ENCODE results near the gene CLCF1. TPM values are rescaled to one million over a fixed set of nuclear protein-coding genes. Genes with fewer than 3 reads are reported as not detected.

The CLCF1 gene
- polyA plus RNA-seq, 1 donor from 2014 or later, result not detected

DNA sequence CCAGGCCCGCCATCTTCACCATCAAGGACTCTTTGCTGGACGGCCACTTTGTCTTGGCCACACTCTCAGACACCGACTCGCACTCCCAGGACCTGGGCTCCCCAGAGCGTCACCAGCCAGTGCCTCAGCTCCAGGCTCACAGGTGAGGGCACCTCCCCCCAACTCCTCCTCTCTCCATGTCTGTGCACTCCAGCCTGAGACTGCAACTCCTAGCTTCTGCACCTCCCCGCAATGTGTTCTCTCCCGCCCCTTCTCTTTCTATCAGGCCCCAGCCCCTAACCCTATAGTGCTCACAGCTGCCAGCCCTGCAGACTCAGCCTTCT is 22.8 kb upstream of the CLCF1 start:
- H3K9me2 ChIP-seq (ENCODE audit: insufficient read depth, low read length), result no peaks in the 10 kb centered on the region
- H3K27ac ChIP-seq (ENCODE audit: low read length), result no peak overlapping the region
- H3K79me2 ChIP-seq (replicated peaks; ENCODE audit: insufficient read depth, low read length), result peaks cover 10% of the 10 kb centered on the region
- H3K4me3 ChIP-seq (ENCODE audit: low read length), result no peak overlapping the region
- no peak overlapping the region for H2AFZ ChIP-seq (ENCODE audit: low read depth, low read length)
- no peak overlapping the region for H3K4me2 ChIP-seq (ENCODE audit: low read length)
- H4K20me1 ChIP-seq (ENCODE audit: insufficient read depth), result no peaks in the 10 kb centered on the region
- H3K9me3 ChIP-seq (ENCODE audit: low read length), result no peaks in the 10 kb centered on the region
- no peaks in the 10 kb centered on the region for H3K36me3 ChIP-seq (ENCODE audit: insufficient read depth, low read length)
- TF ChIP-seq, protein P1, sequence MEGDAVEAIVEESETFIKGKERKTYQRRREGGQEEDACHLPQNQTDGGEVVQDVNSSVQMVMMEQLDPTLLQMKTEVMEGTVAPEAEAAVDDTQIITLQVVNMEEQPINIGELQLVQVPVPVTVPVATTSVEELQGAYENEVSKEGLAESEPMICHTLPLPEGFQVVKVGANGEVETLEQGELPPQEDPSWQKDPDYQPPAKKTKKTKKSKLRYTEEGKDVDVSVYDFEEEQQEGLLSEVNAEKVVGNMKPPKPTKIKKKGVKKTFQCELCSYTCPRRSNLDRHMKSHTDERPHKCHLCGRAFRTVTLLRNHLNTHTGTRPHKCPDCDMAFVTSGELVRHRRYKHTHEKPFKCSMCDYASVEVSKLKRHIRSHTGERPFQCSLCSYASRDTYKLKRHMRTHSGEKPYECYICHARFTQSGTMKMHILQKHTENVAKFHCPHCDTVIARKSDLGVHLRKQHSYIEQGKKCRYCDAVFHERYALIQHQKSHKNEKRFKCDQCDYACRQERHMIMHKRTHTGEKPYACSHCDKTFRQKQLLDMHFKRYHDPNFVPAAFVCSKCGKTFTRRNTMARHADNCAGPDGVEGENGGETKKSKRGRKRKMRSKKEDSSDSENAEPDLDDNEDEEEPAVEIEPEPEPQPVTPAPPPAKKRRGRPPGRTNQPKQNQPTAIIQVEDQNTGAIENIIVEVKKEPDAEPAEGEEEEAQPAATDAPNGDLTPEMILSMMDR (IDR thresholded peaks at IDR 0.05; ENCODE audit: poor library complexity, severe bottlenecking), result no peak
- TF ChIP-seq EZH2 (IDR thresholded peaks at IDR 0.05; ENCODE audit: borderline replicate concordance, insufficient read depth, low read length, poor library complexity, severe bottlenecking) (no peak), RAD21 (conservative IDR thresholded peaks at IDR 0.05) (no peak), MXI1 (conservative IDR thresholded peaks at IDR 0.05; ENCODE audit: poor library complexity, severe bottlenecking) (no peak), POLR2AphosphoS5 (IDR thresholded peaks at IDR 0.05) (no peak), EP300 (conservative IDR thresholded peaks at IDR 0.05; ENCODE audit: poor library complexity, severe bottlenecking) (no peak), TAF1 (IDR thresholded peaks at IDR 0.05; ENCODE audit: low read depth) (no peak), SMC3 (conservative IDR thresholded peaks at IDR 0.05; ENCODE audit: poor library complexity) (no peak)
- TF ChIP-seq, protein P2, sequence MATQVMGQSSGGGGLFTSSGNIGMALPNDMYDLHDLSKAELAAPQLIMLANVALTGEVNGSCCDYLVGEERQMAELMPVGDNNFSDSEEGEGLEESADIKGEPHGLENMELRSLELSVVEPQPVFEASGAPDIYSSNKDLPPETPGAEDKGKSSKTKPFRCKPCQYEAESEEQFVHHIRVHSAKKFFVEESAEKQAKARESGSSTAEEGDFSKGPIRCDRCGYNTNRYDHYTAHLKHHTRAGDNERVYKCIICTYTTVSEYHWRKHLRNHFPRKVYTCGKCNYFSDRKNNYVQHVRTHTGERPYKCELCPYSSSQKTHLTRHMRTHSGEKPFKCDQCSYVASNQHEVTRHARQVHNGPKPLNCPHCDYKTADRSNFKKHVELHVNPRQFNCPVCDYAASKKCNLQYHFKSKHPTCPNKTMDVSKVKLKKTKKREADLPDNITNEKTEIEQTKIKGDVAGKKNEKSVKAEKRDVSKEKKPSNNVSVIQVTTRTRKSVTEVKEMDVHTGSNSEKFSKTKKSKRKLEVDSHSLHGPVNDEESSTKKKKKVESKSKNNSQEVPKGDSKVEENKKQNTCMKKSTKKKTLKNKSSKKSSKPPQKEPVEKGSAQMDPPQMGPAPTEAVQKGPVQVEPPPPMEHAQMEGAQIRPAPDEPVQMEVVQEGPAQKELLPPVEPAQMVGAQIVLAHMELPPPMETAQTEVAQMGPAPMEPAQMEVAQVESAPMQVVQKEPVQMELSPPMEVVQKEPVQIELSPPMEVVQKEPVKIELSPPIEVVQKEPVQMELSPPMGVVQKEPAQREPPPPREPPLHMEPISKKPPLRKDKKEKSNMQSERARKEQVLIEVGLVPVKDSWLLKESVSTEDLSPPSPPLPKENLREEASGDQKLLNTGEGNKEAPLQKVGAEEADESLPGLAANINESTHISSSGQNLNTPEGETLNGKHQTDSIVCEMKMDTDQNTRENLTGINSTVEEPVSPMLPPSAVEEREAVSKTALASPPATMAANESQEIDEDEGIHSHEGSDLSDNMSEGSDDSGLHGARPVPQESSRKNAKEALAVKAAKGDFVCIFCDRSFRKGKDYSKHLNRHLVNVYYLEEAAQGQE (IDR thresholded peaks at IDR 0.05; ENCODE audit: borderline replicate concordance), result no peak
- no peaks in the 10 kb centered on the region for H3K27me3 ChIP-seq (ENCODE audit: insufficient read depth, low read depth, low read length)
- no peaks in the 10 kb centered on the region for H3F3A ChIP-seq (ENCODE audit: insufficient read depth, low read length, poor library complexity, severe bottlenecking)
- H3K9ac ChIP-seq (ENCODE audit: low read length), result no peak overlapping the region

DNA sequence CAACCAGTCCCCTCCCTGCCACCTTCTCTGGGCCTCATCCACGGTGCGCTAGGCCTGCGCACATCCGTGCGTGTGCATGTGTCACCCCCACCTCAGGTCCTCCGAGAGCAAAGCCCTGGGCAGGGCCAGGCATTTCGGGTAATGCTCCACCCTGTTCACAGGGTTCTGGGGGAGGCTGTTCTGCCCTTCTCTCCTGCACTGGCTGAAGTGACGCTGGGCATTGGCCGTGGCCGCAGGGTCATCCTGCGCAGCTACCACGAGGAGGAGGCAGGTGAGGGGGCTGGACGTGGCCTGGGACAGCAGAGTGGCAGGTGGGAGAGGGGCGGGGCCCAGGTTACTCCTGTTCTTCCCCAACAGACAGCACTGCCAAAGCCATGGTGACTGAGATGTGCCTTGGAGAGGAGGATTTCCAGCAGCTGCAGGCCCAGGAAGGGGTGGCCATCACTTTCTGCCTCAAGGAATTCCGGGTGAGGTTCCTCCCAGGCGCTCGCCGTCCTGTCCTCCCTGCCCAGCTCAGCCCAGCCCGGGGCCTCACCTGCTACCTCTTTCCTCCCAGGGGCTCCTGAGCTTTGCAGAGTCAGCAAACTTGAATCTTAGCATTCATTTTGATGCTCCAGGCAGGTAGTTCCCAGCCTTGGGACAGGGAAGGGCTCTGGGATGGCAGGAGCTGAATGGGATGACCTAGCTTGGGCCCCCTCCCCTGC is 22.3 kb upstream of the CLCF1 start:
- Histone ChIP-seq H3K4me2 (ENCODE audit: low read length) (no peak overlapping the region), H3K27me3 (ENCODE audit: insufficient read depth, low read depth, low read length) (no peaks in the 10 kb centered on the region), H4K20me1 (ENCODE audit: insufficient read depth) (no peaks in the 10 kb centered on the region), H3K4me3 (ENCODE audit: low read length) (no peak overlapping the region), H3K79me2 (replicated peaks; ENCODE audit: insufficient read depth, low read length) (peaks cover 5% of the 10 kb centered on the region), H3K36me3 (ENCODE audit: insufficient read depth, low read length) (no peaks in the 10 kb centered on the region), H3K9ac (ENCODE audit: low read length) (no peak overlapping the region), H3F3A (ENCODE audit: insufficient read depth, low read length, poor library complexity, severe bottlenecking) (no peaks in the 10 kb centered on the region), H2AFZ (ENCODE audit: low read depth, low read length) (no peak overlapping the region), H3K27ac (ENCODE audit: low read length) (no peak overlapping the region), H3K9me3 (ENCODE audit: low read length) (no peaks in the 10 kb centered on the region), H3K9me2 (ENCODE audit: insufficient read depth, low read length) (no peaks in the 10 kb centered on the region)
- TF ChIP-seq RAD21 (conservative IDR thresholded peaks at IDR 0.05), result no peak

Measured in neural cell (in vitro differentiated cells).